DMS153 treated with DMSO at 0.1 percent for 48 hours (cell line): ENCODE results near the gene MGAT4B.

Experiments
- DNase-seq: peaks from one replicate; lab custom pipeline; 2025; ENCODE audit not compliant: unreplicated experiment; lab: John Stamatoyannopoulos, UW

Gene MGAT4B

DNA sequence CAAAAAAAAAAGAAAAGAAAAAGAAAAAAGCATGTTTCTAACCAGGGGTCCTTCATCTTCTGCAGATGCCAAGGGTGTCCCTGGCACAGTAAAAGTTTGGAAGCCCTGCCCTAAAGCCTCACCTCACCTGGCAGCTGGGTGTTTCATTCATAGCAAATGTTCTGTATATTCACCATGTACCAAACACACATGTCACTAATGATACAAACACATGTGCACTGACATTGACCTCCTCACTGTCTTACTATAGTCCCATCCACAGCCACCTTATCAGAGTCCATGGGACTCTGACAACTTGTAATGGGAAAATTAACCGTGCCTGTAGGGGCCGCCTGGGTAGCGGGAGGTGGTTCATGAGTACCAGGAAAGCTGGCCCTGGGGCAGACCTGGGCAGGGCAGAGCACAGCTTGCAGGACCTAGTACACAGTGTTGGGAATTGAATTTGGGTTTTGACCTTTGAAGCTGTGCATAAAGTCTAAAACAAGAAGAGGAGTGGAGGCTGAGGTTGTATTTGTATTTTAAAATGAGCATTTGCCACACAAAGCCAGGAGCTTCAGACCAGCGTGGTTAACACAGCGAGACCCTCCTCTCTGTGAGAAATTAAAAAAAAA, 6.4 kb upstream of the MGAT4B start:
- no peak for DNase-seq

- DNase-seq: no peak
Measured at GRCh38 chr5:179812135-179812825, 5.6 kb upstream of the MGAT4B start.

DNA sequence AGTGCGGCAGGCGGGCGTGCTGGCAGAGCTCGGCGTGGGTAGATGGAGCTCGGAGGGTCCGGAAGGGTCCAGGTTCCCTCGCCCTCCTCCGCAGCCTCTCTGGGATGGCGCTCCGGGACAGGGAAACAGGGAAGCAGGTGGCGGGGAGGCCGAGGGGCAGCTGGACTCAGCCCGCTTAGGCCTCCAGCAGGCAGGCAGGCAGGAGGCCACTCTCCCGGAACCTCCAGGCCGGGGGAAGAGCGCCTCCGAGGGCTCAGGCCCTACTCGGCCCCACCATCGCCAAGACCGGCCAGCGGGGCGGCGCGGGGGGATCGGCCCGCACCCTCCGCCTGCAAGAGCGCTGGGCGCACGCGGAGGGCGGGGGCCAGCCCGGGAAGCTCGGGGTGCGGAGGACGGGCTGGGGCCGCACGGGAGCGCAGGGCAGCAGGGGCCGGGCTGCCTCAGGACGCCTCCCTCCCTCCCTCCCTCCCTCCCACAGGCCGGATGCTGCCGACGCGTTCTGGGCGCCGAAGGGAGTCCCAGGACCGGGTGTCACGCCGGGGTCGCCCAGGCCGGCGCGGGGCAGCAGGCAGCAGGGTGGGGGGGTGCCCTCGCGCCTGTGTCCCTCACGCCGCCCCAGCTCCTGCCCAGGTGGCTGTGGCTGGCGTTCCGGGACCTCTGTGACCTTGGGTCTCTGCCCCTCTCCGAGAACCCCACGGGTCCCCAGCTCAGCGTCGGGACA, 977 bp downstream of the MGAT4B start:
- no peak for DNase-seq

GRCh38 chr5:179805070-179805528, 1.6 kb downstream of the MGAT4B start:
- DNase-seq: no peak

DNA sequence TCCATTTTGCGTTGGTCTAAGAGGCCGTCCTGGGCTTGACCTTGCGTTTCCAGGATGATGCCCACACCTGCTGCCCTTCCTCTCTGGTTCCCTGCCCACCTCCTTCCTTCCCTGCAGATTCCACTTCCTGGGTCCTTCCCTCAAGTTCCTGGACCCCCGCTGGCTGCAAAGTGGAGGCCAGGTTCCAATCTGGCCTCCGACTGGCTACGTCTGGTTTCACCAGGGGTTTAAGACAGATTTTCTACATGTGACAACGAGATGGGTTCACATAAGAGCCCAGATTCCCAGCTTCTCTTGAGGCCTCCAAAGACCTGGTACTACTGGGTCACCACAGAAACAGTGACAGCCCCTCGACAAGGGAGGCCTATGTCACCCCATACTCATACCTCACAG, 2.1 kb downstream of the MGAT4B start:
- no peak for DNase-seq

DNA sequence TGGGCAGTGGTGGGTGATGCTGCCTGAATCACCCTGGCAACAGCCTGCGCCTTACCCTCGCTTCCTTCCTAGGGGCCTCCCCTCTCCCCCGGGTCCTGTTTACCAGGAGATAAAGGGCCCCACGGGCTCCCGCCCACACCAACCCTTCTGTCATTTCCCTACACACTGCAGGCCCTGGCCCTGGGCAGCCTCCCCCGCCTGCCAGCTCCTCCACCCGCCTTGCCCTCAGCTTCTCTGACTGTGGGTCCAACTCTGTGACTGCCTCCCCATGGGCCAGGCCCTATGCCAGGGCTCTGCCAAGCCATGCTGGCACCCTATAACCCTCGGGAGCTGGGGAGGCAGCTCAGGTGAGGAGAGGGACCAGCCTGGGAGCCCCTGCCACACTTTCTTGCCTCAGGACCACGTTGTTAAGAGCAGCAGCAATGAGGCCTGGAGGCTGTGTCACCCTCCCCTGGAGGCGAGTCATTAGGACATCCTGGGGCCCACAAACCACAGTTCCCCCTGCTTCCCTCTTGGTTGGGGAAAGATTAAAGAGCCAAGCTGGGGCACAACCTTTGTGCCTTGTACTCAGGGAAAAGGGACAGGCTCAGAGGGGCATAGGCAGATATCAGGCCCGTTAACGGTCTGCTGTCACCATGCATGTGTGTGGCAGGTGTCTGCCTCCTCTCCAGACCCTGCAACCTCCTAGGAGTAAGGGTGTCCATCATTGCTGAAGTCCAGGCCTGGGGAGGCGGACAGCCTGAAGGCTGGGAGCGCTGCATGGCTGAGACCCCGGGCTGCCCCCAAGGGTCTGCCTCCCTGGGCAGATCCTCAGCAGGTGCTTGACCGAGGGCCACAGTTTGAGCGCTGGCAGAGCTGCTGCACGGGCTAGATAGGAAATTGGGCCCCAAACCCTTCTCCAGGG, 2.8 kb downstream of the MGAT4B start:
- no peak for DNase-seq

DNA sequence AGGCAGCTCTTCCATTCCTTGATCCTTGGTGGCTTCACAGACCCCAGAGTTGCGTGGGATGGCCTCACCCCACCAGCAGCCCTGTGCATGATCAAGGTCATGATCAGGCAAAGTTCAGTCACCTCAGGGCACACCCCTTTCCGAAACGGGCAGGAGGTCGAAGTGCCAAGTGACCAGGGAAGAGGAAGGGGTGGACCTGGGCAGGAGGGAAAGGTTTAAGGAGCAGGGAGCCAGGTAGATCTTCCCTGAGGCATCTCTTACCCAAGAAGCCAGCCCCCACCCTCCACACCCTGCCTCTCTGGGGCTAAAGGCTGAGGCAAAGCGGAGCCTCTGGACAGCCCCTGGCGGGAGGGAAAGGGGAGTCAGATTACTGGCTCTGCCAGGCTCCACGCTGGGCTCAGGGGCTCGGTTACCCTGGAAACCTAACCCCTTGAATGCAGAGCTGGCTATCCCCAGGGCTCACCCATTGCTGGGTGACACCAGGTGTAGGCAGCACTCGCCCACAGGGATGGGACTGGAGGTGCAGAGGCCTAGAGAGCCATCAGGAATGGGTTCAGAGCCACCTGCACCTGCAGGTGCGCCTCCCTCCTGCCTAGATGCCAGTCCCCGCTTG, 3.6 kb downstream of the MGAT4B start:
- no peak for DNase-seq

GRCh38 chr5:179802207-179802883, 4.3 kb downstream of the MGAT4B start:
- DNase-seq: no peak

DNA sequence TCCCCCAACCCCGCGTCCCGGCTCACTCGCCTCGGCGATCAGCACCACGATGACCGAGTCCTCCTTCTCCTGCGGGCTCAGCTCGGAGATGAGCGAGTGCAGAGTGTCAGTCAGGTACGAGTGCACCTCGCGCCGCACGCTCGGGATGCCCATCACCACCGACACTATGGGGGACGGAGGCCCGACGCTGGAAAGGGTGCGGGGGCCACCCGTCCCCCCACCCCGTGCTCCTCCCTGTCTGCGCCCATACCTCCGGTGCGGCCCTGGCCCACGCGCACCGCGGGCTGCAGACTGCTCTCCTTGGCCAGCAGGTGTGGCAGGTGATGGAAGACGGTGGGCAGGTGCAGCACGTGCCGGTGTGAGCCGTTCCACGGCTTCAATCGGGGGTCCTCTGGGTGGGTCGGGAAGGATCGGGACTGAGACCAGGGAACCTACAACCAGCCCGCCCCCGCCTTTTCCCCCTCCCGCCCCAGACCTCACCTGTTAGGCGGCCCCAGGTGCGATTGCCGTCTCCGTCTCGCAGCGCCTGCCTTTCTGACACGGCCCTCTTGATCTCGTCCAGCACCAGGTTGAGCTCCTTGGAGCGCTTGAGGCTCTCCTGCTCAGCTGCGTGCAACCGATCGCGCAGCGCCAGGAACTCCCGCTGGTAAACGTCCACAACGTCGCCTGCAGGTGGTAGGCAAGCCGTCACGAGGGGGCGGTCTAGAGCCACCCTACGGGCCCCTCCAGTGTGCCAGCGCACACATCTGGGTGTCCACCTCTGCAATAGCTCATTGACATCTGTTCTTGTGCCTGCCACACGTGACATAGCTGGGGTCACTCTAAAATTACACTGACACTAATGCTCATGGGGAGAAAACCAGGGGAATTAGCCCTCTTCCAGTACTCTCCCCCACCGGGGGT, 5.1 kb downstream of the MGAT4B start:
- no peak for DNase-seq

GRCh38 chr5:179800696-179801201, 5.9 kb downstream of the MGAT4B start:
- DNase-seq: no peak

DNA sequence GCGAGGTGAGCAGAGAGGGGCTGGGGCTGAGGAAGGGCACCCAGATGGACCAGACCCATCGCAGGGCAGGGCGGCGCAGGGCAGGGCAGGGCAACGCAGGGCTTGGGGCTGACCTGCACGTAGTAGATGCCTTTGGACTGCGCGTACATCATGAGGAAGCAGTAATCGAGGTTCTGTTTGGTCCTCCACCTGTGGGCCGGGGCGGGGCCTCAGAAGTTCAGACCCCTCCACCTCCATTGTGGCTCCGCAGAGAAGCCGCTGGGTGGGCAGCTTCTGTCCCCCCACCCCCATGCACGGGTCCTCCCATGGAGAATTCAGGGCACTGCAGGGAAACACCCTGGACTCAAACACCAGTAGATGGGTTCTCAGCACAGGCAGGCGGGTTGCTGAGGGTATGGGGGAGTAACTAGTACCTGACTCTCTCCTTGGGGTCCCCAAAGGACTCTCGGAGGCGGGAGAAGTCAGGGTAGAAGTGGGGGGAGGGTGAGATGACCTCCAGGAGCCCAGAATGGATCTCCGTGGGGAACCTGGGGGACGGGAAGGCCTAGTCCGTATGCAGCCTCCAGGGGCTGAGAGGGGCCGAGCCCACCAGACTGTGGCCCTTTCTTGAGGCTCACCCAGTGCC, 6.5 kb downstream of the MGAT4B start:
- DNase-seq: no peak

GRCh38 chr5:179799644-179799973, 7.1 kb downstream of the MGAT4B start:
- DNase-seq: no peak

- DNase-seq: no peak
Measured at GRCh38 chr5:179798771-179799643, 7.7 kb downstream of the MGAT4B start.

GRCh38 chr5:179798144-179798770, 8.4 kb downstream of the MGAT4B start:
- no peak for DNase-seq

DNA sequence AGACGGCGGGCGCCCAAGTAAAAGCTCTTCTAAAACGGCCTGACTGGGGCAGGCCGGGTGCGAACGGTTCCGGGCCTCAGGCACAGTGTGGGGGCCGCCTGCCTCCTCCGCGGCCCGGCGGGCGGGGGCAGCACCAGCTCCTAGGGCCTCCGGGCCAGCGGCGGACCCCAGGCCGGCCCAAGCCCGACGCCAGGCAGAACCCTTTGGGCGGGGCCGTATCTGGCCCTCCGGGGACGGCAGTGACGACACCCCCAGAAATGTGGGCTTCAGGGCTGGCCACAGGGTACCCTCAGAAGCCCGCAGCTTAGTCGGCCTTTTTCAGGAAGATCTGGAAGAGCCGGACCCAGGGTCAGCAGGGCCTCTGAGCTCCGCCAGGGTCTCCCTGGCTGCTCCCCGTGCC, 8.9 kb downstream of the MGAT4B start:
- DNase-seq: no peak

DNA sequence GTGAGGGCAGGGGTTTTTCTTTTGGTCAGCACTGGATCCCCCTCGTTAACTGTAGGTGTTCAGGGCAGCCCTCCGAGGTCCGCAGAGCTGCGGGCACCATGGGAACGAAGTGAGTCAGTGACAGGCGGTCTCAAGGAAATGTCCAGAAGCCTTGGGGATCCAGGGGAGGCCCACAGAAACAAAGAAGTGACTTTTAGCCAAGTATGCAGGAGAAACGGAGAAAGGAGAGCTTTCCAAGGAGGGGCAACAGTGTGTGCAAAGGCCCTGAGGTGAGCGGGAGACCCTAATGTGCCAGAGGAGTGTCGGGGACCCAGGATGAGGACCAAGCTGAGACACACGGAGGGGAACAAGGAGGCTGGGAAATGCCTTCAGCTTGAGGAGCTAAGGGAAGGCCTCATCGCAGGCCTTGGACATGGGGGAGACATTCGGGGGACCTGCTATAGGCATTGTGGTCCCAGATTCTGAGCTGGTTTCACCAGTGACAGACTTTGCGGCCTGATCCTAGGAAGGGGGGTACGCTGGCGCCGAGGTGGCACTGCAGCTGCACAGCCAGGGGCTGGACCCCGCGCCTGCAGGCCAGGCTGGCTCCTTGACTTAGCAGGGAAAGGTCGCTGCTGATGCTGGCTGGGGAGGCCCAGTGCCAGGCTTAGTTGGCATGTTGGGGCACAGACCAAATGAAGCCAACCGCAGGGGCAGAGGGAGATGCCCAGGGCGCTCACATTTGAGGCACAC, 9.6 kb downstream of the MGAT4B start:
- no peak for DNase-seq
